DOHH2 (cell line): ENCODE results near the gene IPO9.

Source experiments
- CTCF ChIP-seq: fragments of 200-600 bp; sonication (generic); IDR thresholded peaks from one replicate; pipeline ENCODE4 v1.5.1; 2014; ENCODE audit warnings: antibody characterized with exemption, mild to moderate bottlenecking, low read depth, low read length; ENCODE audit not compliant: poor library complexity, severe bottlenecking
- EZH2phosphoT487 ChIP-seq: fragments of 200-600 bp; sonication (generic); IDR thresholded peaks from 2 replicates; pipeline ENCODE4 v1.6.1; 2017; ENCODE audit warnings: borderline replicate concordance, mild to moderate bottlenecking, antibody characterized with exemption, low read length, moderate library complexity, mixed read lengths

GRCh38 chr1:201894343-201895119 is 65.6 kb downstream of the IPO9 start:
- no peak for TF ChIP-seq CTCF
- TF ChIP-seq EZH2phosphoT487 = no peak
